GM13976 (cell line): ENCODE data around the gene PDE4D.

Experiments
- DNase-seq: peaks from one replicate; pipeline ENCODE4 v3.0.0; 2012; ENCODE audit warnings: low spot score
- in situ Hi-C: fragments of 300-500 bp; cut with MboI; formaldehyde crosslinking; loops from one replicate; pipeline ENCODE4 v1.12.0; 2022; ENCODE audit warnings: low sequenced_read_pairs, mixed read lengths, inconsistent platforms; ENCODE audit not compliant: unreplicated experiment
- TF ChIP-seq, protein P1 (sequence below): IDR thresholded peaks from 2 replicates; pipeline ENCODE4 v1.5.1; 2012; ENCODE audit warnings: borderline replicate concordance, mild to moderate bottlenecking; ENCODE audit not compliant: insufficient read depth; ENCODE audit errors: extremely low read depth, missing control alignments, control extremely low read depth

The PDE4D gene

DNA sequence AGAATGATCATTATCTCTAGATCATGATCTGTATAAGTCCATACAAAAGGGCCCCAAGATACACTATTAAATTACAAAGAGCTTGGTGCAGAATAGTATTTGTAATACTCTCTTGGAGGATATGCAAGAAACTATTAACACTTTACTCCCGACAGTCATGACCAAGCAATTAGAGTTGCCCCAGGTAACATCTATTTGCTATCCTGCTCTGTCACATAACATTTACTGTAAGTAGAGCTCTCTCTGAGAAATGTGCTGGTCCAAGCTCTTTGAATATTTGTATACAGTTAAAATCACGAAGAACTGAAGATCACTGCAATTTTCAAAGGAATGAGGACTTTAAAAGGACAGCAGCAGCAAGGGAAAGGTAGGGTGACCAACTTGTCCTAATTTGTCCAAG is 757.0 kb downstream of the PDE4D start:
- in situ Hi-C loops = no loop called here
- TF ChIP-seq, protein P1, sequence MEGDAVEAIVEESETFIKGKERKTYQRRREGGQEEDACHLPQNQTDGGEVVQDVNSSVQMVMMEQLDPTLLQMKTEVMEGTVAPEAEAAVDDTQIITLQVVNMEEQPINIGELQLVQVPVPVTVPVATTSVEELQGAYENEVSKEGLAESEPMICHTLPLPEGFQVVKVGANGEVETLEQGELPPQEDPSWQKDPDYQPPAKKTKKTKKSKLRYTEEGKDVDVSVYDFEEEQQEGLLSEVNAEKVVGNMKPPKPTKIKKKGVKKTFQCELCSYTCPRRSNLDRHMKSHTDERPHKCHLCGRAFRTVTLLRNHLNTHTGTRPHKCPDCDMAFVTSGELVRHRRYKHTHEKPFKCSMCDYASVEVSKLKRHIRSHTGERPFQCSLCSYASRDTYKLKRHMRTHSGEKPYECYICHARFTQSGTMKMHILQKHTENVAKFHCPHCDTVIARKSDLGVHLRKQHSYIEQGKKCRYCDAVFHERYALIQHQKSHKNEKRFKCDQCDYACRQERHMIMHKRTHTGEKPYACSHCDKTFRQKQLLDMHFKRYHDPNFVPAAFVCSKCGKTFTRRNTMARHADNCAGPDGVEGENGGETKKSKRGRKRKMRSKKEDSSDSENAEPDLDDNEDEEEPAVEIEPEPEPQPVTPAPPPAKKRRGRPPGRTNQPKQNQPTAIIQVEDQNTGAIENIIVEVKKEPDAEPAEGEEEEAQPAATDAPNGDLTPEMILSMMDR = no peak
- DNase-seq = no peak

GRCh38 chr5:59134471-59135163 is 758.9 kb downstream of the PDE4D start:
- in situ Hi-C loops = no loop called here
- TF ChIP-seq, protein P1 = no peak
- DNase-seq = no peak

DNA sequence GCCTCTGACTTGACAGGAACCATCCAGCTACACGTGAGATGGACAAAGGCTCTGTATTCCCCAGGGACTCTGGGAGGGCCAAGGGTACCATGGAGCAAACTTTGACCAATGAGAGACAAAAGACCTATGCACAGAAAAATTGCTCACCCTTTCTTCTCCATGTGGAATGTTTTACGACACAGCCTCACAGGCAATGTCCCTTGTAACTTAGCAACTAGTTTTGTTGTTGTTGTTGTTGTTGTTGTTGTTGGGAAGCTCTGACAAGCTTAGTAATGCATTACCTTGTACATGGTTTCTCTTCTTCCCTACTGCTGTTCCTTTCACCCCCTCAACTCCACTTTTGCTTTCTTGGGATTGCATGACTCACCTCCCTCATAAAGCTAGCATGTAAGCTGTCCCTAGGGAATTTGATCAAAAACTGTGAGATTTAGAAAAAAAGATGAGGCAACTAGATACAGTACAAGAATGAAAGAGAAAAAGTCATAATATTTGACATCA is 759.7 kb downstream of the PDE4D start:
- TF ChIP-seq, protein P1 = no peak
- DNase-seq = no peak
- in situ Hi-C loops = no loop called here

DNA sequence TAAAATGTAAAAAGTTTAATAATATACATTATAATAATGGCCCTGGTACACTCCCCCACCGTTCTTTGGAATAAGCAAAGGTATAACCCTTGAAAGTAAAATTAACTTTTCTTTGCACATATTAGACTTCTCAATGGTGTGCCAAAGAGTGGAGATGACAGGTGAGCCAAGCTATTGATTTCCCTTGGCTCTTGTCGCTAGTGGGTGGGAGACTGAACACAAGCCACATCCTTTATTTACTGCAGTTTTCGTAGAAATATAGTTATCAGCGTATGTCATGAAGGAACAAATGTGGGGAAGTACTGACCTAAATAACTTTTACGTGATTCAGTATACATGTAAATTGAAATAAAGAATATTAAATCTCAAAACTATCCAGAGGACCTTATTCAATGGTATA is 761.4 kb downstream of the PDE4D start:
- DNase-seq = no peak
- in situ Hi-C loops = no loop called here
- TF ChIP-seq, protein P1 = no peak

GRCh38 chr5:59130431-59130830 is 763.1 kb downstream of the PDE4D start:
- in situ Hi-C loops = no loop called here
- TF ChIP-seq, protein P1 = no peak
- no peak for DNase-seq

- no peak for DNase-seq
These were observed 764.8 kb downstream of the PDE4D start for GRCh38 chr5:59128646-59129290.

More at GRCh38 chr5:59128646-59129290, 764.8 kb downstream of the PDE4D start:
- TF ChIP-seq, protein P1 = no peak
- in situ Hi-C loops = no loop called here
